Fibroblast of pulmonary artery (primary cell): ENCODE measurements around the gene SP140L.

Source experiments
- DNase-seq: peaks from one replicate; pipeline ENCODE4 v3.0.0-alpha.2; 2010; ENCODE audit warnings: low read depth
- H3K4me3 ChIP-seq: replicated peaks from 2 replicates; pipeline ENCODE4 v1.5.1; 2011; ENCODE audit warnings: low read depth, mild to moderate bottlenecking, control low read depth, low read length, moderate library complexity
- TF ChIP-seq, protein P1 (sequence below): IDR thresholded peaks from 2 replicates; pipeline ENCODE4 v1.5.1; 2011; ENCODE audit warnings: mild to moderate bottlenecking, control low read depth, low read length, inconsistent platforms; ENCODE audit errors: missing control alignments

SP140L gene

DNA sequence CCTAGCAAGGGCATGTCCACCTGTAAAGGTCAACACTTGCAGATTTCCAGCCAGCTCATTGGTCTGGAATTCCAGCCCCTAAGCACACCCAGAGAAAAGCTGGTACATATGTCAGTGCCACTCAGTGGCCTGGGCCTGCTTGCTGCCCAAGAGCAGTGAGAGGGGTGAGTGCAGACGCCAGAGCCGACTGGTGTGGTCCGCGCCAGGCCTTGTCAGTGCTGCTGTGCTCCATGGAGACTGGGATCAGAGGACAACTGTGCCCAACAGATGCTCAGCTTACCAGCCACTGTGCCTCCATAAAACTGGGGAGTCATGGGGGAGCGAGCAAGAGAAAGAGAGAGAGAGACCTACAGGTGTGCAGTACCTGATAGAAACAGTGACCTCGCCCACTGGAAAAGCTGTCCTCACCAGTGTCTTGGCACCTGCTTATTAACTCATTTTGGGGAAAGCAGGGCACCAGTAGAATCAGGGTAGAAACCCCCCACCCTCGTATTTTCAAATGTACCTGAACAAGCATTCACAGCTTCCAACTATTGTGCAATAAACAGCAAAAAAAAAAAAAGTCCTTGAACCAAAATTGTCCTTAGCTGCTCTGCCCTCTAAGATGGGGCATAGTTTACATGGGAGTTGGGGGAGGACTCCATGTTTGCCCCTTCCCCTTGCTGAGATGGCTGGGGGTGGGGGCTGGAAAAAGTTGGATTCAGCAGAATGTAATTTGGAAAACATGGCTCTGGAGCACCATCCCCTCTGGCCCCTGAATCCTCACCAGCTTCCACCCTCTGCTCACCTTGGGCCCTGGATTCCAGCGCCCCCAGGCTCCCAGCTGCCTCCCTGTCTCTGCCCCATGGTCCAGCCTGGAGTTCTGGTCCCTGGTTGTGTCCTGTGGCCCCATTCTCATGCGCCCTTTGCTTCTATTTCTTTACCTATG lies 1.4 kb upstream of the SP140L start:
- TF ChIP-seq, protein P1, sequence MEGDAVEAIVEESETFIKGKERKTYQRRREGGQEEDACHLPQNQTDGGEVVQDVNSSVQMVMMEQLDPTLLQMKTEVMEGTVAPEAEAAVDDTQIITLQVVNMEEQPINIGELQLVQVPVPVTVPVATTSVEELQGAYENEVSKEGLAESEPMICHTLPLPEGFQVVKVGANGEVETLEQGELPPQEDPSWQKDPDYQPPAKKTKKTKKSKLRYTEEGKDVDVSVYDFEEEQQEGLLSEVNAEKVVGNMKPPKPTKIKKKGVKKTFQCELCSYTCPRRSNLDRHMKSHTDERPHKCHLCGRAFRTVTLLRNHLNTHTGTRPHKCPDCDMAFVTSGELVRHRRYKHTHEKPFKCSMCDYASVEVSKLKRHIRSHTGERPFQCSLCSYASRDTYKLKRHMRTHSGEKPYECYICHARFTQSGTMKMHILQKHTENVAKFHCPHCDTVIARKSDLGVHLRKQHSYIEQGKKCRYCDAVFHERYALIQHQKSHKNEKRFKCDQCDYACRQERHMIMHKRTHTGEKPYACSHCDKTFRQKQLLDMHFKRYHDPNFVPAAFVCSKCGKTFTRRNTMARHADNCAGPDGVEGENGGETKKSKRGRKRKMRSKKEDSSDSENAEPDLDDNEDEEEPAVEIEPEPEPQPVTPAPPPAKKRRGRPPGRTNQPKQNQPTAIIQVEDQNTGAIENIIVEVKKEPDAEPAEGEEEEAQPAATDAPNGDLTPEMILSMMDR = no peak
- DNase-seq = no peak
- no peak overlapping the region for H3K4me3 ChIP-seq

DNA sequence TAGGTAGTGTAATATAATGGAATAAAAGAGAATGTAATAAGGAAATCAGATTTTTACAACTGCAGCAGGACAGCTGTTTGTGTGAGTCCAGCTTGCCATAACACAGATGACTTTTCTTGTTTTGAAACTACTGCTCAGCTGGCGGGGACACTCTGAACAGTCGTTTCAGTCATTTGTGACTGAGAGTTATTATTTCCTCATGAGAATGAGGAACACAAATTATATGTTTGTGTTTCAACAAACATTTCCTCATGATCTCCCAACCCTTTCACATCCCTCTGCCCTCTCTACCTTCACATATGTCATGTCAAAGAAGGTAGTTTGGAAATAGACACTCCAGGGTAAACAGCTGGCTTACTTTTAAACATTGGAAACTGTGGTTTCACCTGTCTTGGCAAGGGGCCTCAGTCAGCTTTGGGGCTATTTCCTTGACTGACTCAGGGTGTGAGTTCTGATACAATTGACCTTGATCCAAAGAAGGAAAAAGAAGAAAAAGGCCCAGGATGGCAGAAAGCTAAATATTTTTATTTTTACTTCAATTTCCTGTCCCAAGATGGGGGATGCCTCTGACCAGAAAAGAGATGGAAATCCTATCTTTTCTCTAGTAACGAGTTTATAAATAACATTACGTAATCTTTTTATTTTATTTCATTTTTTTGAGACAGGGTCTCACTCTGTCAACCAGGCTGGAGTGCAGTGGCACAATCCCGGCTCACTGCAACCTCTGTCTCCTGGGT lies 593 bp downstream of the SP140L start:
- TF ChIP-seq, protein P1 = no peak
- peak overlapping the region; percentile 60 for H3K4me3 ChIP-seq
- no peak for DNase-seq

DNA sequence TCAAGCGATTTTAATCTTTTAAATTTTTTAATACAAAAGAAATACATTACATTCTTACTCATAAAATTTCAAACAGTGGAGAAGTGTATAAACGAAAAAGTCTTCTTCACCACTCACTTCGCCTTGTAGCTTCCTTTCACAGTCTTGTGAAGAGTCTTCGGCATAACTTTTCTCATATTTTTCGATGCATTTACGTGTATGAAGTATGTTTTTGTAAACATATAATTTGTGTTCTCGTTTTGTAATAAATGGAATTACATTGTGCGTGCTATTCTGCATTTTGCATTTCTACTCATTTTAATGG lies 1.1 kb downstream of the SP140L start:
- no peak for DNase-seq
- TF ChIP-seq, protein P1 = no peak
- no peak overlapping the region for H3K4me3 ChIP-seq

DNA sequence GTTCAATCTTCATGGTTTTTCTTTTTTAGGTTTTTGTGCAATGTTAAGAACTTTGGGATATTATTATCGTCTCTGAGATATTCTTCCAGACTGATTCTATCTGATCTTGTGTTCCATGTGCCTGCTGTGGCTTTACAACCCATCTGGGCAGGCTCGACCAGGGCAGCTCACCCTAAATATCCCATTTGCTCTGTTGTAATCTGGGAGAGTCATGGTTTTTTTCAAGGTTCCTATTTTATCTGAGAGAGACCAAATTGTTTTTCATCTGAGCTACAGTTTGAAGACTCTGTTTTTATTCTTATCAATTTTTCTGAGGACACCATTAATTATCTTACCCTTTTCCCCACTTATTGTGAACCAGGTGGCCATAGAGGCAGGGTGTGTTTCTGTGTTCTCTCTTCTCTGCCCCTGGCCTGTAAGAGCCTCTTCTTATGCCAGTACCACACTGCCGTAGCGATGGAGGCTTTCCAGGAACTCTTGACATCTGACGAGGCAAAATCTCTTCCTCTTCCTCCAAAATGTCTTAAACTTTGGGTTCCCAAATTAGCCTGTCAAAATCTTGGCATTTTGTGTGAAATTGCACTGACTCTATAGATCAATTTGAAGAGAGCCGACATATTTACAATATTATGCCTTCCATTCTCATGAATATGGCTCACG lies 3.1 kb downstream of the SP140L start:
- H3K4me3 ChIP-seq = no peak overlapping the region
- no peak for DNase-seq
- TF ChIP-seq, protein P1 = no peak

DNA sequence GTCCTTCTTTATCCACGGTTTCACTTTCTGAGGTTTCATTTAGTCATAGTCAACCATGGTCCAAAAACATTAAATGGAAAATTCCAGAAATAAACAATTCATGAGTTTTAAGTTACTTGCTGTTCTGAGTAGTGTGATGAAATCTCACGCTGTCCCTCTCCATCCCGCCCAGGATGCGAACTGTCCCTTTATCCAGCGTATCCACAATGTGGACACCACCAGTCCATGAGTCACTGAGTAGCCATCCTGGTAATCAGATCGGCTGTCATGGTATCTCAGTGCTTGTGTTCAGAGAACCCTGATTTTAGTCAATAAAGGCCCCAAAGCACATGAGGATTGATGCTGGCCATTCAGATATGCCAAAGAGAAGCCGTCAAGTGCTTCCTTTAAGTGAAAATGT lies 3.7 kb downstream of the SP140L start:
- TF ChIP-seq, protein P1 = no peak
- peak; percentile 38 for DNase-seq
- H3K4me3 ChIP-seq = no peak overlapping the region

DNA sequence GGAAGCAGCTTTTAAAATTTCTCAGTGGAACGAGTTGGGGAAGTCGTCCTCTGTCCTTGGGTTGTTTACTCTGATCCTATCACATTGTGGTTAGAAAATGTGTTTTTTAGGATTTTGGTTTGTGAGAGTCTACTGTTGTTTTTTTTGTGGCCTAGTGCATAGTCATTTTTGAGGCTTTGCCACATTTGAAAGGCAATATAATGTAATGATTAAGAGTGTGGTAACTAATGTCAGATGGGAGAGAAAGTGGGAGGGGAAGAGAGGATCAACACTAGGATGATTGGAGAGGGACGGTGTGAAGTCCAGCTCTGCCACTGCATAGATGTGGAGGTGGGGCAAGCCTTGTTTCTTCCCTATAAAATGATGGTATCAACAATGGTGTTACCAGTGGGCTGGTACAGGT lies 8.5 kb downstream of the SP140L start:
- no peak overlapping the region for H3K4me3 ChIP-seq
- TF ChIP-seq, protein P1 = no peak
- DNase-seq = no peak
